GM12878 (cell line): ENCODE measurements around the gene UMPS. TPM values are rescaled to one million over a fixed set of nuclear protein-coding genes. Genes with fewer than 3 reads are reported as not detected.

ENCODE experiments used
- ATAC-seq: fragments of 200-7000 bp; cut with Tn5 transposase; 3 replicates; pipeline ENCODE4 v1.9.1; 2020; ENCODE audit warnings: mild to moderate bottlenecking, moderate library complexity
- BruUV-seq: library from RNA; stranded (reverse); fragments of 400-500 nt; replicated peaks from 2 replicates; lab custom pipeline; 2021; lab: Mats Ljungman, UMichigan
- CTCF ChIA-PET: fragments of 300-600 bp; sonication (Branson Sonifier 250); formaldehyde crosslinking; extraction: SDS; loops from one replicate; lab custom pipeline; 2021; ENCODE audit warnings: inconsistent platforms; lab: Yijun Ruan, JAX
- POLR2A ChIA-PET: fragments of 350-600 bp; formaldehyde crosslinking; extraction: SDS; loops from one replicate; lab custom pipeline; 2021; ENCODE audit warnings: inconsistent platforms; lab: Charles Lee
- RAD21 ChIA-PET: fragments of 300-600 bp; sonication (Branson Sonifier 250); formaldehyde crosslinking; loops from one replicate; lab custom pipeline; 2023; ENCODE audit warnings: antibody characterized with exemption; ENCODE audit not compliant: unreplicated experiment; lab: Charles Lee
- SMC1A ChIA-PET: fragments of 300-600 bp; sonication (Branson Sonifier 250); formaldehyde crosslinking; loops from one replicate; lab custom pipeline; 2023; ENCODE audit not compliant: unreplicated experiment, uncharacterized antibody; lab: Charles Lee
- DNase-seq: peaks from one replicate; pipeline ENCODE4 v3.0.0-alpha.2; 2011; ENCODE audit warnings: low read depth, low spot score
- FAIRE-seq: peaks from 3 replicates; lab custom pipeline; 2011; peaks lifted over from hg19 to GRCh38; lab: Jason Lieb, UNC
- H2AFZ ChIP-seq: 2 replicates; pipeline ENCODE4 v1.6.0; 2011; ENCODE audit warnings: low read depth, low read length, control low read depth; ENCODE audit not compliant: control insufficient read depth
- H3K27ac ChIP-seq: 2 replicates; pipeline ENCODE4 v1.5.1; 2011; ENCODE audit warnings: control low read depth; ENCODE audit not compliant: control insufficient read depth, insufficient read depth
- H3K27me3 ChIP-seq, 2 experiments: replicated peaks in 1 of 2; 2 replicates each; pipeline versions ENCODE4 v1.6.0 to v1.6.1; 2011; ENCODE audit warnings: low read length in 1 of 2; ENCODE audit not compliant: control insufficient read depth in 2 of 2, insufficient read depth in 2 of 2
- H3K36me3 ChIP-seq, 2 experiments: 2 replicates each; pipeline ENCODE4 v1.5.1; 2011; ENCODE audit warnings: low read length in 1 of 2; ENCODE audit not compliant: control insufficient read depth in 2 of 2, insufficient read depth in 2 of 2
- H3K4me1 ChIP-seq: 2 replicates; pipeline ENCODE4 v1.6.1; 2011; ENCODE audit warnings: mild to moderate bottlenecking, low read length, moderate library complexity, mixed read lengths; ENCODE audit not compliant: control insufficient read depth, insufficient read depth
- H3K4me2 ChIP-seq: 2 replicates; pipeline ENCODE4 v1.6.0; 2011; ENCODE audit warnings: control low read depth; ENCODE audit not compliant: control insufficient read depth, insufficient read depth
- H3K4me3 ChIP-seq: fragments of 200-600 bp; sonication (generic); 2 replicates; pipeline ENCODE4 v1.5.1; 2016
- H3K79me2 ChIP-seq: 2 replicates; pipeline ENCODE4 v1.6.0; 2011; ENCODE audit warnings: low read length; ENCODE audit not compliant: control insufficient read depth, insufficient read depth
- H3K9ac ChIP-seq: 2 replicates; pipeline ENCODE4 v1.8.0; 2011; ENCODE audit warnings: low read length, control low read depth, mixed read lengths; ENCODE audit not compliant: control insufficient read depth, insufficient read depth
- H3K9me3 ChIP-seq: replicated peaks from 3 replicates; pipeline ENCODE4 v1.5.1; 2011; ENCODE audit warnings: mild to moderate bottlenecking, low read length; ENCODE audit not compliant: control insufficient read depth, insufficient read depth
- H4K20me1 ChIP-seq: 2 replicates; pipeline ENCODE4 v1.6.0; 2011; ENCODE audit not compliant: control insufficient read depth, insufficient read depth
- BHLHE40 ChIP-seq, 2 experiments: fragments of 450-650 bp in 1 of 2; IDR thresholded peaks; 2 replicates each; pipeline ENCODE4 v1.6.1; 2011 to 2017; ENCODE audit warnings: low read depth in 2 of 2, borderline replicate concordance in 1 of 2, improper control_type of control experiment in 1 of 2, low read length in 1 of 2, mild to moderate bottlenecking in 1 of 2
- BRCA1 ChIP-seq: IDR thresholded peaks from 2 replicates; pipeline ENCODE4 v1.6.1; 2011; ENCODE audit warnings: low read depth, low read length, improper control_type of control experiment
- CBX5 ChIP-seq: sonication (generic); IDR thresholded peaks from 2 replicates; pipeline ENCODE4 v1.6.1; 2016; ENCODE audit warnings: low read depth, moderate library complexity, mild to moderate bottlenecking, inconsistent platforms
- CREM ChIP-seq: IDR thresholded peaks from 2 replicates; pipeline ENCODE4 v1.6.1; 2014; ENCODE audit warnings: antibody characterized with exemption, low read depth
- CUX1 ChIP-seq: IDR thresholded peaks from 2 replicates; pipeline ENCODE4 v1.6.1; 2012; ENCODE audit warnings: improper control_type of control experiment, low read depth, low read length; ENCODE audit not compliant: insufficient replicate concordance
- EGR1 ChIP-seq, 2 experiments: IDR thresholded peaks; 1 replicate in 1 of 2; 2 replicates in 1 of 2; pipeline ENCODE4 v1.6.1; 2011 to 2012; ENCODE audit warnings: low read depth in 2 of 2, low read length in 2 of 2, borderline replicate concordance in 1 of 2, mild to moderate bottlenecking in 1 of 2, moderate library complexity in 1 of 2
- NR2C2 ChIP-seq: IDR thresholded peaks from 2 replicates; pipeline ENCODE4 v1.6.1; 2011; ENCODE audit warnings: borderline replicate concordance, low read depth; ENCODE audit not compliant: control insufficient read depth, insufficient read length
- RBBP5 ChIP-seq: fragments of 200-600 bp; sonication (generic); conservative IDR thresholded peaks from 2 replicates; pipeline ENCODE4 v1.6.1; 2016
- RCOR1 ChIP-seq: conservative IDR thresholded peaks from 2 replicates; pipeline ENCODE4 v1.6.1; 2012; ENCODE audit warnings: low read depth, low read length, improper control_type of control experiment
- SIN3A ChIP-seq: IDR thresholded peaks from 2 replicates; pipeline ENCODE4 v1.6.1; 2012; ENCODE audit warnings: low read depth, low read length, improper control_type of control experiment
- USF2 ChIP-seq: IDR thresholded peaks from 2 replicates; pipeline ENCODE4 v1.6.1; 2011; ENCODE audit warnings: low read depth, low read length, improper control_type of control experiment, borderline replicate concordance
- ZBTB11 ChIP-seq: fragments of 450-650 bp; formaldehyde crosslinking; IDR thresholded peaks from 2 replicates; pipeline ENCODE4 v1.5.0; 2022; ENCODE audit warnings: mild to moderate bottlenecking, missing genetic modification characterization
- ZNF217 ChIP-seq: fragments of 450-650 bp; IDR thresholded peaks from 2 replicates; pipeline ENCODE4 v1.6.1; 2017; ENCODE audit warnings: antibody characterized with exemption, mild to moderate bottlenecking
- WGBS: methylation state at CpG from one replicate; pipeline ENCODE4 v1.1.6; 2016; ENCODE audit warnings: low lambda C conversion rate; ENCODE audit not compliant: insufficient replicate concordance, insufficient coverage; ENCODE audit errors: missing lambda C conversion rate; 5-methylcytosine and 5-hydroxymethylcytosine counted together
- in situ Hi-C: fragments of 300-500 bp; cut with MboI; formaldehyde crosslinking; loops from 9 replicates; pipeline ENCODE4 v1.14.3; 2018; ENCODE audit warnings: mixed read lengths
- intact Hi-C: fragments of 100-400 bp; cut with micrococcal nuclease; formaldehyde crosslinking; loops from one replicate; pipeline ENCODE4 v1.14.2; 2022; ENCODE audit not compliant: unreplicated experiment
- polyA plus RNA-seq, 11 experiments: library from polyadenylated mRNA; depleted of rRNA in 4 of 11; unstranded in 6 of 11; stranded (reverse) in 5 of 11; fragments of >200 nt; fragmentation: Nextera tagmentation in 4 of 11; fragmentation: Illumina TruSeq in 1 of 11; extraction: Ambion mirVana in 4 of 11; extraction: Trizol in 1 of 11; gene quantifications; 1 replicate in 1 of 11; 2 replicates in 10 of 11; pipeline versions ENCODE4 v1.2.1 to v1.2.3, GENCODE V29; 2011 to 2016; ENCODE audit warnings: inconsistent platforms in 2 of 11, missing spikeins in 2 of 11, low read depth in 1 of 11
- total RNA-seq, 4 experiments: library from RNA; depleted of rRNA in 3 of 4; stranded (reverse); fragments of >200 nt in 3 of 4; fragmentation: Illumina TruSeq in 1 of 4; extraction: Trizol in 1 of 4; gene quantifications; 2 replicates each; pipeline versions ENCODE4 v1.2.1 to v1.2.3, GENCODE V29; 2013 to 2021

The UMPS gene
- total and polyA plus RNA-seq, 10 of the 15 experiments (the other 5 are each of a cell fraction or from before 2014, with no cell fraction given): 30.6 to 82.8 (median 49.5) TPM

DNA sequence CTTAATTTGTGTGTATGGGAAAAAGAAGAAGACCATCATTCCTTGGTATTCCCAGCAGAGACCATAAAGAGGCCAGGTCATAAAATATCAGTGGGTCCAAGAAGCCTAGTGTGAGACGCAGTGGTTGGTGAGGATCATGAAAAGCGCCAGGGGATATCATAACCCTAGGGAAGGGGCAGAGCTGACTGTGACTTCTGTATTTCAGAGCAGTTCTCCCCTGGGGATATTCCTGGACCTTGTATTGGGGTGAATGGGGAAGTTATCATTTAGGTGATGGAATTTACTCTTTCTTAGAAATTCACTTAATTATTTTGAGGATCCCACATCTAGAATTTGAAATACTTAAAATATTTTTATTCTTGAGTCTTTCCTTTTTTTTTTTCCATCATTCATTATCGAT lies 34.9 kb upstream of the UMPS start (continued):
- TF ChIP-seq CUX1 (no peak), USF2 (no peak), NR2C2 (no peak)

DNA sequence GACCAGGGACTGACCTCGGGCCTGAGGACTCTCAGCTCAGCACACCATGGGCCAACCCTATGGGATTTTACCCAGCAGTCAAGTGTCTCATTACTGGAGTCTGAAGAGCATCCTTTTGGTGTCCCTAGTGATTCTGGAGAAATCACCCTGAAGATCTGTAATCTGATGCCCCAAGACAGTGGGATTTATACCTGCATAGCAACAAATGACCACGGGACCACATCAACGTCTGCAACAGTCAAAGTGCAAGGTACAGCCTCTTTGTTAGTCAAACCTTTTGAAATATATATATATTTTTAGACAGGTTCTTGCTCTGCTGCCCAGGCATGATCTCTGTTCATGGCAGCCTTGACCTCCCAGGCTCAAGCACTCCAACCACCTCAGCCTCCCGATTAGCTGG lies 34.2 kb upstream of the UMPS start:
- CTCF ChIA-PET: interaction anchor here (1.0 to 2.4 kb wide), 2 partner anchors 130 to 136 kb away, joined by 3 to 13 read pairs; no protein-coding TSS in a partner anchor
- Histone ChIP-seq H3K4me3 (no peak overlapping the region), H3K4me2 (no peak overlapping the region), H4K20me1 (no peaks in the 10 kb centered on the region), H3K79me2 (no peaks in the 10 kb centered on the region), H3K9me3 (no peaks in the 10 kb centered on the region), H3K36me3 (no peaks in the 10 kb centered on the region), H3K27me3 (peaks cover 0 to 2% of the 10 kb centered on the region in 2 experiments; a peak in 1 of 4 replicates), H3K27ac (no peak overlapping the region), H2AFZ (no peak overlapping the region), H3K9ac (no peak overlapping the region), H3K4me1 (no peaks in the 10 kb centered on the region)
- no peak for FAIRE-seq
- ATAC-seq: no peak
- in situ Hi-C loops: no loop called here
- WGBS: under 1% methylated on average over 4 of the region's 4 CpGs
- SMC1A ChIA-PET: interaction anchor here (0.7 kb wide), 1 partner anchor 14 kb away, joined by 3 read pairs; no protein-coding TSS in a partner anchor
- intact Hi-C loops: no loop called here
- POLR2A ChIA-PET: no interaction called here
- no TSS peak for BruUV-seq
- TF ChIP-seq RCOR1: no peak
- no peak for TF ChIP-seq ZBTB11 (CRISPR knock-in tag)
- TF ChIP-seq CBX5: no peak
- TF ChIP-seq ZNF217: no peak
- no peak for TF ChIP-seq CREM
- no peak for TF ChIP-seq SIN3A
- TF ChIP-seq BRCA1: no peak
- no peak for TF ChIP-seq BHLHE40 (IDR thresholded peaks at IDR 0.05; ENCODE audit: borderline replicate concordance in 1 of 2, low read depth in 2 of 2, low read length in 1 of 2)
- TF ChIP-seq EGR1 (IDR thresholded peaks at IDR 0.05; ENCODE audit: borderline replicate concordance in 1 of 2, low read depth in 2 of 2, low read length in 2 of 2): no peak
- no peak for TF ChIP-seq RBBP5
- DNase-seq: no peak
- RAD21 ChIA-PET: no interaction called here
